ENCODE data around the gene FRMD1.

GRCh38 chr6:168034537-168034936 is 44.5 kb downstream of the FRMD1 start:
- TF ChIP-seq POLR2AphosphoS5 (IDR thresholded peaks at IDR 0.05; ENCODE audit: low read depth, low read length), result no peak
- TF ChIP-seq TAF1 (IDR thresholded peaks at IDR 0.05; ENCODE audit: borderline replicate concordance, insufficient read depth, low read length), result no peak

Measured in PFSK-1 (cell line).